Measurements from ENCODE around the gene CIRBP. TPM values are rescaled to one million over a fixed set of nuclear protein-coding genes. Genes with fewer than 3 reads are reported as not detected.
A peak's percentile ranks its signal among the peaks of the same experiment; 100 is the strongest.

Gene CIRBP
- total and polyA plus RNA-seq, 2 of the 13 experiments (the other 11 are each of a cell fraction or from before 2014, with no cell fraction given): 133 to 140 TPM

DNA sequence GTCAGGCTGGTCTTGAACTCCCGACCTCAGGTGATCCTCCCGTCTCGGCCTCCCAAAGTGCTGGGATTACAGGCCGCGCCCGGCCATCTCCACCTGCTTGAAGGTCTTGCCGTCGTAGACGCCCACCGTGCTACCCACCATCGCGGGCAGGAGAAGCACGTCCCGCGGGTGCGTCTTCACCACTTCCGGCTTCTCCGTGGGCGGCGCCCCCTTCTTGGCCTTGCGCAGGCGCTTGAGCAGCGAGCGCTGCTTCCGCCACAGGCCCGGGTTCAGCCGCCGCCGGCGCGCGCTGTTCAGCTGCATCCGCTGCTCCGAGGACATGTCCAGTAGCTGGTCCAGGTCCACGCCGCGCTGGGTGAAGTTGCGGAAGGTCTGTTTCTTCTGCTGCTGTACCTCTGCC is 38.2 kb downstream of the CIRBP start:
- ChIA-PET POLR2A (interaction anchor here (1.2 to 1.8 kb wide), 2 partner anchors 17 to 38 kb away, joined by 3 to 4 read pairs; partner anchors contain the start of gene CIRBP), CTCF (ENCODE audit: low intra/inter-chr PET ratio, low total read pairs) (no interaction called here)
- FAIRE-seq (no peak), DNase-seq (ENCODE audit: low spot score) (no peak), ATAC-seq (no peak)
- H3K4me2 ChIP-seq (ENCODE audit: low read depth, low read length): no peak overlapping the region
- no peak overlapping the region for H3K4me3 ChIP-seq (replicated peaks in 1 of 3; ENCODE audit: insufficient read depth in 1 of 3, low read depth in 2 of 3, low read length in 3 of 3)
- H4K20me1 ChIP-seq (ENCODE audit: insufficient read depth, low read length): no peaks in the 10 kb centered on the region
- WGBS (ENCODE audit: low lambda C conversion rate): 92% methylated on average over 28 of the region's 38 CpGs
- peaks cover 0 to under 1% of the 10 kb centered on the region in 2 experiments; a peak in 1 of 5 replicates for H3K27me3 ChIP-seq (ENCODE audit: control insufficient read depth in 1 of 2, insufficient read depth in 2 of 2, low read length in 2 of 2)
- H3K4me1 ChIP-seq (ENCODE audit: insufficient read depth, low read length): peaks cover 50% of the 10 kb centered on the region
- BruUV-seq (replicated peaks): no TSS peak
- in situ Hi-C loops (cut with HindIII; ENCODE audit: extremely low pct_ligation_motif_present, low pct_unique_long_range_greater_than_20kb): no loop called here
- intact Hi-C loops (cut with micrococcal nuclease; ENCODE audit: unreplicated experiment): no loop called here
- H3K79me2 ChIP-seq (ENCODE audit: insufficient read depth, low read length): no peaks in the 10 kb centered on the region
- H3K27ac ChIP-seq (ENCODE audit: extremely low read length, insufficient read depth, low read length): no peak overlapping the region
- no peaks in the 10 kb centered on the region for H3K9me3 ChIP-seq (ENCODE audit: low read length)
- H3K9ac ChIP-seq (ENCODE audit: insufficient read depth, low read depth, low read length): no peak overlapping the region
- TF ChIP-seq, protein P1, sequence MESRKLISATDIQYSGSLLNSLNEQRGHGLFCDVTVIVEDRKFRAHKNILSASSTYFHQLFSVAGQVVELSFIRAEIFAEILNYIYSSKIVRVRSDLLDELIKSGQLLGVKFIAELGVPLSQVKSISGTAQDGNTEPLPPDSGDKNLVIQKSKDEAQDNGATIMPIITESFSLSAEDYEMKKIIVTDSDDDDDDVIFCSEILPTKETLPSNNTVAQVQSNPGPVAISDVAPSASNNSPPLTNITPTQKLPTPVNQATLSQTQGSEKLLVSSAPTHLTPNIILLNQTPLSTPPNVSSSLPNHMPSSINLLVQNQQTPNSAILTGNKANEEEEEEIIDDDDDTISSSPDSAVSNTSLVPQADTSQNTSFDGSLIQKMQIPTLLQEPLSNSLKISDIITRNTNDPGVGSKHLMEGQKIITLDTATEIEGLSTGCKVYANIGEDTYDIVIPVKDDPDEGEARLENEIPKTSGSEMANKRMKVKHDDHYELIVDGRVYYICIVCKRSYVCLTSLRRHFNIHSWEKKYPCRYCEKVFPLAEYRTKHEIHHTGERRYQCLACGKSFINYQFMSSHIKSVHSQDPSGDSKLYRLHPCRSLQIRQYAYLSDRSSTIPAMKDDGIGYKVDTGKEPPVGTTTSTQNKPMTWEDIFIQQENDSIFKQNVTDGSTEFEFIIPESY (CRISPR knock-in tag; IDR thresholded peaks at IDR 0.05): 0 out of 2 replicates have a peak, but pooled peaks have one; percentile 24
- no peak for TF ChIP-seq ZNF674 (CRISPR knock-in tag; IDR thresholded peaks at IDR 0.05; ENCODE audit: low read depth)
- H3K36me3 ChIP-seq (replicated peaks in 1 of 2; ENCODE audit: control insufficient read depth in 1 of 2, insufficient read depth in 2 of 2, low read length in 2 of 2): no peaks in the 10 kb centered on the region
- no peak overlapping the region for H2AFZ ChIP-seq (ENCODE audit: low read length)

DNA sequence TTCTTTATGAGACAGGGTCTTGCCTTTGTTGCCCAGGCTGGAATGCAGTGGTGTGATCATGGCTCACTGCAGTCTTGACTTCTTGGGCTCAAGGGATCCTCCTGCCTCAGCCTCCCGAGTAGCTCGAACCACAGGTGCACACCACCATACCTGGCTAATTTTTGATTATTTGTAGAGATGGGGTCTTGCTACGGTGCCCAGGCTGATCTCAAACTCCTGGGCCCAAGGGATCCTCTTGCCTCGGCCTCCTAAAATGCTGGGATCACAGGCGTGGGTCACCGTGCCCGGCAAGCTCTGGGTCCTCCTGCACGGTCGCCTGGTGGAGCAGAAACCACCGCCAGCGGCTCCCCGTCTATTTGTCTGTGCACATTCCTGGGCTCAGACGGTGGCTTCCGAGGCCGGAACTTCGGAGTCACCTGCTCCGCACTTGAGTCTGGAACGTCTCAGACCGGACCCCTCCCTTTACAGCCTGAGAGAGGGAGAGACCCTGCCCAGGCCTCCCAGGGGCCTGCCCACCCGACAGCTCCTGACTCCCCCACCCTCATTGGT is 38.7 kb downstream of the CIRBP start:
- no TSS peak for BruUV-seq (replicated peaks)
- TF ChIP-seq, protein P2, sequence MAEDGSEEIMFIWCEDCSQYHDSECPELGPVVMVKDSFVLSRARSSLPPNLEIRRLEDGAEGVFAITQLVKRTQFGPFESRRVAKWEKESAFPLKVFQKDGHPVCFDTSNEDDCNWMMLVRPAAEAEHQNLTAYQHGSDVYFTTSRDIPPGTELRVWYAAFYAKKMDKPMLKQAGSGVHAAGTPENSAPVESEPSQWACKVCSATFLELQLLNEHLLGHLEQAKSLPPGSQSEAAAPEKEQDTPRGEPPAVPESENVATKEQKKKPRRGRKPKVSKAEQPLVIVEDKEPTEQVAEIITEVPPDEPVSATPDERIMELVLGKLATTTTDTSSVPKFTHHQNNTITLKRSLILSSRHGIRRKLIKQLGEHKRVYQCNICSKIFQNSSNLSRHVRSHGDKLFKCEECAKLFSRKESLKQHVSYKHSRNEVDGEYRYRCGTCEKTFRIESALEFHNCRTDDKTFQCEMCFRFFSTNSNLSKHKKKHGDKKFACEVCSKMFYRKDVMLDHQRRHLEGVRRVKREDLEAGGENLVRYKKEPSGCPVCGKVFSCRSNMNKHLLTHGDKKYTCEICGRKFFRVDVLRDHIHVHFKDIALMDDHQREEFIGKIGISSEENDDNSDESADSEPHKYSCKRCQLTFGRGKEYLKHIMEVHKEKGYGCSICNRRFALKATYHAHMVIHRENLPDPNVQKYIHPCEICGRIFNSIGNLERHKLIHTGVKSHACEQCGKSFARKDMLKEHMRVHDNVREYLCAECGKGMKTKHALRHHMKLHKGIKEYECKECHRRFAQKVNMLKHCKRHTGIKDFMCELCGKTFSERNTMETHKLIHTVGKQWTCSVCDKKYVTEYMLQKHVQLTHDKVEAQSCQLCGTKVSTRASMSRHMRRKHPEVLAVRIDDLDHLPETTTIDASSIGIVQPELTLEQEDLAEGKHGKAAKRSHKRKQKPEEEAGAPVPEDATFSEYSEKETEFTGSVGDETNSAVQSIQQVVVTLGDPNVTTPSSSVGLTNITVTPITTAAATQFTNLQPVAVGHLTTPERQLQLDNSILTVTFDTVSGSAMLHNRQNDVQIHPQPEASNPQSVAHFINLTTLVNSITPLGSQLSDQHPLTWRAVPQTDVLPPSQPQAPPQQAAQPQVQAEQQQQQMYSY (CRISPR knock-in tag; IDR thresholded peaks at IDR 0.05): peak; percentile 50; the same call in 1 of the 2 replicates
- peak; percentile 73; the same call in 1 of the 2 replicates for TF ChIP-seq ZNF121 (CRISPR knock-in tag; IDR thresholded peaks at IDR 0.05)
- TF ChIP-seq, protein P1 (CRISPR knock-in tag; IDR thresholded peaks at IDR 0.05): peak; percentile 44; the same call in 1 of the 2 replicates
- no peak for TF ChIP-seq ZNF44 (CRISPR knock-in tag; IDR thresholded peaks at IDR 0.05)
- no peak for TF ChIP-seq TBX2 (CRISPR knock-in tag; IDR thresholded peaks at IDR 0.05; ENCODE audit: borderline replicate concordance)
- TF ChIP-seq, protein P3, sequence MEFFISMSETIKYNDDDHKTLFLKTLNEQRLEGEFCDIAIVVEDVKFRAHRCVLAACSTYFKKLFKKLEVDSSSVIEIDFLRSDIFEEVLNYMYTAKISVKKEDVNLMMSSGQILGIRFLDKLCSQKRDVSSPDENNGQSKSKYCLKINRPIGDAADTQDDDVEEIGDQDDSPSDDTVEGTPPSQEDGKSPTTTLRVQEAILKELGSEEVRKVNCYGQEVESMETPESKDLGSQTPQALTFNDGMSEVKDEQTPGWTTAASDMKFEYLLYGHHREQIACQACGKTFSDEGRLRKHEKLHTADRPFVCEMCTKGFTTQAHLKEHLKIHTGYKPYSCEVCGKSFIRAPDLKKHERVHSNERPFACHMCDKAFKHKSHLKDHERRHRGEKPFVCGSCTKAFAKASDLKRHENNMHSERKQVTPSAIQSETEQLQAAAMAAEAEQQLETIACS (CRISPR knock-in tag; IDR thresholded peaks at IDR 0.05): no peak

More for the DNA sequence above, 38.7 kb downstream of the CIRBP start:
- Histone ChIP-seq H3K4me2 (ENCODE audit: low read depth, low read length) (no peak overlapping the region), H3K9ac (ENCODE audit: insufficient read depth, low read depth, low read length) (no peak overlapping the region), H3K4me3 (replicated peaks in 1 of 3; ENCODE audit: insufficient read depth in 1 of 3, low read depth in 2 of 3, low read length in 3 of 3) (no peak overlapping the region), H3K27ac (ENCODE audit: extremely low read length, insufficient read depth, low read length) (no peak overlapping the region), H3K36me3 (replicated peaks in 1 of 2; ENCODE audit: control insufficient read depth in 1 of 2, insufficient read depth in 2 of 2, low read length in 2 of 2) (no peaks in the 10 kb centered on the region), H3K9me3 (ENCODE audit: low read length) (no peaks in the 10 kb centered on the region), H2AFZ (ENCODE audit: low read length) (no peak overlapping the region), H3K79me2 (ENCODE audit: insufficient read depth, low read length) (no peaks in the 10 kb centered on the region), H3K27me3 (ENCODE audit: control insufficient read depth in 1 of 2, insufficient read depth in 2 of 2, low read length in 2 of 2) (peaks cover 0 to 3% of the 10 kb centered on the region in 2 experiments; a peak in 1 of 5 replicates), H4K20me1 (ENCODE audit: insufficient read depth, low read length) (no peaks in the 10 kb centered on the region), H3K4me1 (ENCODE audit: insufficient read depth, low read length) (peaks cover 52% of the 10 kb centered on the region)
- no peak for DNase-seq (ENCODE audit: low spot score)
- ATAC-seq: no peak
- POLR2A ChIA-PET: interaction anchor here (1.2 to 1.8 kb wide), 2 partner anchors 16 to 39 kb away, joined by 3 to 4 read pairs; partner anchors contain the start of gene CIRBP
- in situ Hi-C loops (cut with HindIII; ENCODE audit: extremely low pct_ligation_motif_present, low pct_unique_long_range_greater_than_20kb): no loop called here
- intact Hi-C loops (cut with micrococcal nuclease; ENCODE audit: unreplicated experiment): no loop called here
- 38% methylated on average over 12 of the region's 20 CpGs for WGBS (ENCODE audit: low lambda C conversion rate)
- CTCF ChIA-PET (ENCODE audit: low intra/inter-chr PET ratio, low total read pairs): no interaction called here
- no peak for FAIRE-seq

All from HepG2 (cell line).